WERI-Rb-1 (cell line): ENCODE results near the gene SCNN1B.
"Not testable (repeated sequence)": the region's sequence is repeated elsewhere in the genome, so short reads cannot be mapped to it uniquely, and the experiment has no call there.

Source experiments
- DNase-seq: peaks from one replicate; pipeline ENCODE4 v3.0.0-alpha.2; 2020
- H3K27ac ChIP-seq: fragments of 250-450 bp; sonication (Bioruptor Pico); 2 replicates; pipeline ENCODE4 v1.5.1; 2020; ENCODE audit warnings: mild to moderate bottlenecking, moderate library complexity
- H3K27me3 ChIP-seq: fragments of 250-450 bp; sonication (Bioruptor Pico); 2 replicates; pipeline ENCODE4 v1.5.1; 2021; ENCODE audit warnings: mild to moderate bottlenecking, low read depth, moderate library complexity; ENCODE audit not compliant: insufficient read depth, severe bottlenecking
- H3K36me3 ChIP-seq: fragments of 250-450 bp; sonication (Bioruptor Pico); 2 replicates; pipeline ENCODE4 v1.5.1; 2020; ENCODE audit warnings: mild to moderate bottlenecking, moderate library complexity
- H3K4me3 ChIP-seq: 2 replicates; pipeline ENCODE4 v1.5.1; 2011; ENCODE audit warnings: low read depth, mild to moderate bottlenecking, control low read depth, low read length
- H3K9me3 ChIP-seq: fragments of 250-450 bp; sonication (Bioruptor Pico); 2 replicates; pipeline ENCODE4 v1.5.1; 2021; ENCODE audit warnings: mild to moderate bottlenecking, moderate library complexity; ENCODE audit not compliant: severe bottlenecking
- CTCF ChIP-seq: IDR thresholded peaks from 2 replicates; pipeline ENCODE4 v1.5.1; 2011; ENCODE audit warnings: low read depth, mild to moderate bottlenecking, control low read depth, inconsistent platforms, low read length

The SCNN1B gene

DNA sequence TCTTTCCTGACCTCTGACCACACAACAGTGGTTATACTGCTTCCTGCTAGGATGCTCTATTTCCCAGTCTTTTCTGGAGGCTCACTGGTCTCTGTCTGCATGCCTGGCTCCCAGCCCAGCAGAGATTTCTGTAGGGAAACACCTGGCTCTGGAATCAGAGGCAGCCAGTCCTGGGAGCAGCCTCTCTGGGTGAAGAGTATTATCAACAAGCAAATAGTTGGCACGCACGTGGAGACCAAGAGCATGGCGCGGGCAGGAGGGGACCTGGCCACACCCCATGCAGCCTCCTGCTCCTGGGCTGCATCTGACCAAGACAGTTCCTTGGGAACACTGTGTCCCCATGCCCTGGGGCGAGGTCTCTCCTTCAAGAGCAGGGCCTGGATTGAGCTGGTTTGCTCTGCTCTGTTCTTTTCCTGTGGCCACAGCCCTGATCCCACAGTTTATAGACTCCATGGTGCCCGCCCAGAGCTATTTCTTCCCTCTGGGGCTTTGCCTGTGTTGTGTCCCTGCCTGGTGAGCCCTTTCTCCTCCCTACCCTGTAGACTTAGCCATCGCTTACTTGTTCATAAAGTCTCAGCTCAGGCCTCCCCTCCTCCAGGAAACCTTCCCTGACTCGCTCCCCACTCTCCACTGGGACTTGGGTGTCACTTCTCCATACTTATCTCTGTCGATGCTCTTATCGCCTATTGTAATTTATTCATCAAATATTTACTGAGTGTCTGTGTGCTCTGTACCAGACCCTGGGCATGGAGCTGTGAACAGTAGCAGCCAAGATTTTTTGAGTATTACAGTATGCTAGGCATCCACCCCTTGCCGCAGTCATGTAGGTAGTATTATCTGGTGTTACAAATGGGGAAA is 60.6 kb downstream of the SCNN1B start:
- H3K27me3 ChIP-seq, result no peaks in the 10 kb centered on the region
- TF ChIP-seq CTCF, result no peak
- H3K9me3 ChIP-seq, result no peaks in the 10 kb centered on the region
- DNase-seq, result no peak
- H3K4me3 ChIP-seq, result no peak overlapping the region
- no peak overlapping the region for H3K27ac ChIP-seq
- no peaks in the 10 kb centered on the region for H3K36me3 ChIP-seq

GRCh38 chr16:23365602-23366240 is 63.6 kb downstream of the SCNN1B start:
- Histone ChIP-seq H3K4me3 (no peak overlapping the region), H3K9me3 (no peaks in the 10 kb centered on the region), H3K27ac (no peak overlapping the region), H3K36me3 (no peaks in the 10 kb centered on the region), H3K27me3 (no peaks in the 10 kb centered on the region)
- no peak for TF ChIP-seq CTCF
- DNase-seq, result no peak

- not testable (repeated sequence) for H3K27me3 ChIP-seq, H3K36me3 ChIP-seq, H3K9me3 ChIP-seq, DNase-seq, H3K27ac ChIP-seq, H3K4me3 ChIP-seq
Observed at GRCh38 chr16:23366341-23366740, 64.2 kb downstream of the SCNN1B start.

DNA sequence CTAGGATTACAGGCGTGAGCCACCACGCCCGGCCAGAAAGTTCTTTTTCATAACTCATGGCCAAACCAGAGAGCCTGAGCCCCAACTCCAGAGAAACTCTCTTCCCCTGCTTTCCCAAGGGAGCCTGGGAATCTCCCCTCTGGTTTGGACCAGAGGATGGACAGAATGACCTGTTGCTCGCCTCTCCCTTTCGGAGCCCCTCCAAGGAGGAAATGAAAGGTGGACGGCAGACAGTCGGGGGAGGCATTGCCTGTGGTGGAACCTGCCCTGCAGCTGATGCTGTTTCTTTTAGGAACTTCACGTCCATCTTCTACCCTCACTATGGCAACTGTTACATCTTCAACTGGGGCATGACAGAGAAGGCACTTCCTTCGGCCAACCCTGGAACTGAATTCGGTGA is 65.5 kb downstream of the SCNN1B start:
- H3K4me3 ChIP-seq, result no peak overlapping the region
- no peaks in the 10 kb centered on the region for H3K9me3 ChIP-seq
- H3K27me3 ChIP-seq, result no peaks in the 10 kb centered on the region
- no peak for DNase-seq
- H3K36me3 ChIP-seq, result no peaks in the 10 kb centered on the region
- TF ChIP-seq CTCF, result no peak
- H3K27ac ChIP-seq, result no peak overlapping the region

DNA sequence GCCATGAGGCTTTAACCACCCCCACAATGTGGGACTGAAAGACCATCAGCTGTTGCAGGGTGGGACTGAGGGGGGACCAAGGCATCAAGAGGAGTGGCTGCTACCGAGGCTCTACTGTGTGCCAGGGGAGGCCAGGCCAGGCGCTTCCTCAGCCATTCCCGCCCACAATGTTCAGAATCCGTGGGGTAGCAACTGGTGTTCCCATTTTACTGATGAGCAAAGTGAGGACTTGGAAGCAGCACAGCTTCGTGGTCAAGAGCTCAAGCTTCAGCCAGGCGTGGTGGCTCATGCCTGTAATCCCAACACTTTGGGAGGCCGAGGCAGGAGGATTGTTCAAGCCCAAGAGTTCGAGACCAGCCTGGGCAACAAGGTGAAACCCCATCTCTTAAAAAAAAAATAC is 65.9 kb downstream of the SCNN1B start:
- TF ChIP-seq CTCF, result no peak
- Histone ChIP-seq H3K27ac (no peak overlapping the region), H3K4me3 (no peak overlapping the region)

DNA sequence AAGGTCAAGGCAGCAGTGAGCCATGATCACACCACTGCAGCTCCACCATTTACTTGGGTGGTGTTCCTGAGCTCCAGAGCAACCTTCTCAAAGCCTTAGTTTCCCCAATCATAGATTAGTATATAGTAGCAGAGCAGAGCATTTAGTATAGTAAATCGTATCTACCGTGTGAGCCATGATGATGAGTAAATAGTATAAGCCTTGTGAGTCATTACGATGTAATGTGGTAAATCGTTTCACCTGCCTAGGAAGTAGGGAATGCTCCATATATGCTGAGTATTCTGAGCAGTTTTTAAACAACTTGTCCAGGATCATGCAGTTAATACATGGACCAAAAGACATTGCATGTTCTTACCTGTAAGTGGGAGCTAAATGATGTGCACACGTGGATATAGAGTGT is 66.4 kb downstream of the SCNN1B start:
- no peak overlapping the region for H3K4me3 ChIP-seq
- TF ChIP-seq CTCF, result no peak
- H3K27ac ChIP-seq, result no peak overlapping the region
- no peak for DNase-seq
- no peaks in the 10 kb centered on the region for H3K27me3 ChIP-seq
- H3K36me3 ChIP-seq, result no peaks in the 10 kb centered on the region
- no peaks in the 10 kb centered on the region for H3K9me3 ChIP-seq

More for the DNA sequence above, 65.9 kb downstream of the SCNN1B start:
- H3K27me3 ChIP-seq, result no peaks in the 10 kb centered on the region
- DNase-seq, result no peak
- no peaks in the 10 kb centered on the region for H3K9me3 ChIP-seq
- no peaks in the 10 kb centered on the region for H3K36me3 ChIP-seq
